Right atrium auricular region (tissue), 2 donors: ENCODE results near the gene OR4B1. TPM values are rescaled to one million over a fixed set of nuclear protein-coding genes. Genes with fewer than 3 reads are reported as not detected.

ENCODE experiments used
- total RNA-seq, 2 donors: library from RNA; depleted of rRNA; stranded (reverse); fragments of >200 nt; gene quantifications; one replicate each; pipeline ENCODE4 v1.1.0, GENCODE V29; 2016

The OR4B1 gene
- total RNA-seq, 2 donors from 2014 or later, result not detected

Other genes starting within 250 kb of the OR4B1 start
- 1 to 10 TPM; 3.4 to 8.0 TPM for gene PTPRJ, start 236.3 kb upstream of the OR4B1 start, total RNA-seq
- not detected for gene OR4X2, start 28.3 kb downstream of the OR4B1 start, total RNA-seq
- not detected for gene OR4X1, start 47.1 kb downstream of the OR4B1 start, total RNA-seq
- gene OR4S1, start 89.4 kb downstream of the OR4B1 start, total RNA-seq, result not detected
- gene OR4C3, start 108.1 kb downstream of the OR4B1 start, total RNA-seq, result not detected
- not detected for gene OR4C5, start 149.7 kb downstream of the OR4B1 start, total RNA-seq